PC-3 (cell line): ENCODE results near the gene IL1R2. TPM values are rescaled to one million over a fixed set of nuclear protein-coding genes. Genes with fewer than 3 reads are reported as not detected.

Source experiments
- ATAC-seq: fragments of 200-7000 bp; cut with Tn5 transposase; 2 replicates; pipeline ENCODE4 v1.9.1; 2020; ENCODE audit warnings: mild to moderate bottlenecking, moderate library complexity
- BruUV-seq: library from RNA; stranded (reverse); fragments of 400-500 nt; replicated peaks from 2 replicates; lab custom pipeline; 2021; lab: Mats Ljungman, UMichigan
- CTCF ChIA-PET: fragments of 300-600 bp; sonication (Branson Sonifier 250); formaldehyde crosslinking; loops from one replicate; lab custom pipeline; 2022; ENCODE audit warnings: antibody characterized with exemption; lab: Charles Lee
- POLR2A ChIA-PET: fragments of 300-600 bp; sonication (Branson Sonifier 250); formaldehyde crosslinking; loops from one replicate; lab custom pipeline; 2022; ENCODE audit warnings: antibody characterized with exemption; ENCODE audit not compliant: unreplicated experiment; lab: Charles Lee
- DNase-seq: peaks from one replicate; pipeline ENCODE4 v3.0.0-alpha.2; 2015
- H2AFZ ChIP-seq: fragments of 300-600 bp; sonication (generic); 2 replicates; pipeline ENCODE4 v1.6.0; 2016; ENCODE audit warnings: antibody characterized with exemption, low read length
- H3F3A ChIP-seq: fragments of 300-600 bp; sonication (generic); one replicate; pipeline ENCODE4 v1.6.0; 2017; ENCODE audit warnings: antibody characterized with exemption, low read length, control low read depth, mild to moderate bottlenecking; ENCODE audit not compliant: unreplicated experiment
- H3K27ac ChIP-seq: fragments of 300-600 bp; sonication (generic); 2 replicates; pipeline ENCODE4 v1.5.1; 2016; ENCODE audit warnings: mild to moderate bottlenecking, low read length
- H3K27me3 ChIP-seq: fragments of 300-600 bp; sonication (generic); 2 replicates; pipeline ENCODE4 v1.6.1; 2016; ENCODE audit warnings: low read length, mixed read lengths
- H3K36me3 ChIP-seq: fragments of 300-600 bp; sonication (generic); 2 replicates; pipeline ENCODE4 v1.6.1; 2016; ENCODE audit warnings: low read depth, mixed run types, low read length, mixed read lengths
- H3K4me1 ChIP-seq: fragments of 300-600 bp; sonication (generic); 2 replicates; pipeline ENCODE4 v1.5.1; 2016; ENCODE audit warnings: low read length; ENCODE audit not compliant: insufficient read depth
- H3K4me2 ChIP-seq: fragments of 300-600 bp; sonication (generic); 2 replicates; pipeline ENCODE4 v1.6.0; 2016; ENCODE audit warnings: low read length
- H3K4me3 ChIP-seq: fragments of 300-600 bp; sonication (generic); 2 replicates; pipeline ENCODE4 v1.5.1; 2016; ENCODE audit warnings: mild to moderate bottlenecking, low read length, mixed read lengths
- H3K79me2 ChIP-seq: fragments of 300-600 bp; sonication (generic); 2 replicates; pipeline ENCODE4 v1.6.1; 2017; ENCODE audit warnings: low read length, mixed read lengths
- H3K9ac ChIP-seq: fragments of 300-600 bp; sonication (generic); 2 replicates; pipeline ENCODE4 v1.6.0; 2016; ENCODE audit warnings: mild to moderate bottlenecking, low read length
- H3K9me2 ChIP-seq: fragments of 300-600 bp; sonication (generic); replicated peaks from 2 replicates; pipeline ENCODE4 v1.6.1; 2016; ENCODE audit warnings: mixed run types, low read length, mixed read lengths
- H3K9me3 ChIP-seq: fragments of 300-600 bp; sonication (generic); 2 replicates; pipeline ENCODE4 v1.6.1; 2016; ENCODE audit warnings: low read length, mixed read lengths
- H4K20me1 ChIP-seq: fragments of 300-600 bp; sonication (generic); 2 replicates; pipeline ENCODE4 v1.6.1; 2016; ENCODE audit warnings: low read length, mixed read lengths
- EZH2 ChIP-seq: fragments of 300-600 bp; sonication (generic); IDR thresholded peaks from one replicate; pipeline ENCODE4 v1.6.1; 2017; ENCODE audit warnings: antibody characterized with exemption, mild to moderate bottlenecking, low read length; ENCODE audit not compliant: unreplicated experiment
- EZH2phosphoT487 ChIP-seq: fragments of 300-600 bp; sonication (generic); IDR thresholded peaks from 2 replicates; pipeline ENCODE4 v1.6.1; 2018; ENCODE audit warnings: mild to moderate bottlenecking, antibody characterized with exemption, low read length, borderline replicate concordance
- intact Hi-C: fragments of 100-400 bp; cut with micrococcal nuclease; formaldehyde crosslinking; loops from 2 replicates; pipeline ENCODE4 v1.9.0; 2023
- total RNA-seq: library from RNA; depleted of rRNA; stranded (reverse); fragments of >200 nt; gene quantifications from 2 replicates; pipeline ENCODE4 v1.2.3, GENCODE V29; 2014
- TF ChIP-seq, protein P1 (sequence below): fragments of 300-600 bp; sonication (generic); conservative IDR thresholded peaks from 2 replicates; pipeline ENCODE4 v1.5.1; 2017; ENCODE audit warnings: antibody characterized with exemption, low read depth, mild to moderate bottlenecking, low read length

The IL1R2 gene
- total RNA-seq, 1 experiment from 2014 or later = 6.0 TPM

DNA sequence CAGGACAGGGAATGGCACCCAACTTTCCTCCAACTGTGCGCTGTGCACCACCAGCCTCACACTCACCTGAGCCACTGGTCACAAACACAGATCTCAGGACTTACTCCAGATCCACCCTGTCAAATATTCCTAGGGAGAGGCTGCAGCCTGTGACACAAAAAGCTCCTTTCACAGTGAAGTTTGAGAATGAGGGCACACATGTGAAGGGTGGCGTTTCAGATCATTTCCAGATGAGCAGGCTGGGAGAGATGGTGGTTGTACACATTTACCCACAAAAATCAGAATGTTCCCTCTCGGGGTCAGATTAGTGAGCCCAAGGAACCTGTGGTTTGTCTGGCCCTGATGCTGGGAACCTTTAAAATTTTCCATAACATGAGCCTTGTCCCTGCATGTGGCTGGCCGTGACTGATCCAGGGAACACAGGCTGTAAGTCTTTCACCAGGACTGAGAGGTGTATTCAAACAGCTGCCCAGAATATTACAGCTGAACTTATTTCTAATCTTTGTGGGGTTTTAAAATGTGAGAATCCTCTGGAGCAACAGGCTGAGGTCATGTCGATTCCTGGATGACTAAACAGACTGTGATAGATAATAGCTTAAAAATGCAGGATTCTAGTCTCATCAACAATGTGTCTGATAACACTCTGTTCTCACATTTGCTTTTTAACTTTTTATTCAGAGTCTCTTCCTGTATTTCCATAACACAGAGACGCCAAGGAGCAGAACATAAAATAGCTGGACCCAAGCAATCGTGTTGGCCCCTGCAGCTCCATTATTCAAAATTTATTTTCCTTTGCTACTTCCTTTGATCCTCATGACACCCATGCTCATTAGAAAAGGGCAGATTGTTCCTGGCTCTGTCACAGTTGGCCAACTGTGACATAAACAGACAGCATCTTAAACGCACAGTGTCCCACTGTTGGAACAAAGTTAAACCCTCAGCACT, 35.5 kb downstream of the IL1R2 start:
- Histone ChIP-seq H3K4me3 (no peak overlapping the region), H3F3A (no peaks in the 10 kb centered on the region), H3K27me3 (no peaks in the 10 kb centered on the region), H4K20me1 (no peaks in the 10 kb centered on the region), H3K9me3 (no peaks in the 10 kb centered on the region), H3K36me3 (no peaks in the 10 kb centered on the region), H3K9ac (no peak overlapping the region), H3K4me1 (no peaks in the 10 kb centered on the region), H2AFZ (no peak overlapping the region), H3K9me2 (no peaks in the 10 kb centered on the region), H3K4me2 (no peak overlapping the region), H3K27ac (no peak overlapping the region), H3K79me2 (no peaks in the 10 kb centered on the region)
- intact Hi-C loops = loop anchor here (10.0 kb wide), 1 partner anchor 327 kb away; the partner anchor contains the start of gene IL18R1
- no peak for TF ChIP-seq EZH2phosphoT487
- no peak for TF ChIP-seq EZH2
- POLR2A ChIA-PET = no interaction called here
- BruUV-seq = no TSS peak
- CTCF ChIA-PET = interaction anchor here (1.3 kb wide), 1 partner anchor 213 kb away, joined by 4 read pairs; no protein-coding TSS in a partner anchor
- DNase-seq = no peak
- no peak for ATAC-seq

DNA sequence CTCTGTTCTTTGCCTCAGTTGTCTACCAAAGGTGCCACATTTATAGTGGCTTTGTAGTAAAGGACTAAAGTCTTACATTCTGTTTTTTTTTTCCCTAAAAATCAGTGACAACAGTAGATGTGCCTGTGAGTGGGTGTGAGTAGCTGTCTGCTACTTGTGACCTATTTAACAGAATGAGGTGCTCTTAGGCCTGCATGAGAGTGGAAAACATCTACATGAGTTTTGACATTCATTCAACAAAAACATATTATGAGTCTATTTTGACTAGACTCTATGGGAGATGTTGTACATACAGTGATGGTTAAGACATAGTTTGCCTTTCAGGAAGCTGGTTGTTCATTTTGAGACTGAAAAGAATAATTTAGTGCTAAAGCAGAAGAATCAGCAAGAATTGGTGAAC, 36.7 kb downstream of the IL1R2 start:
- ChIA-PET POLR2A (no interaction called here), CTCF (no interaction called here)
- no peaks in the 10 kb centered on the region for H3K36me3 ChIP-seq
- H3K79me2 ChIP-seq = no peaks in the 10 kb centered on the region
- no peak overlapping the region for H2AFZ ChIP-seq
- TF ChIP-seq EZH2 = no peak
- TF ChIP-seq, protein P1, sequence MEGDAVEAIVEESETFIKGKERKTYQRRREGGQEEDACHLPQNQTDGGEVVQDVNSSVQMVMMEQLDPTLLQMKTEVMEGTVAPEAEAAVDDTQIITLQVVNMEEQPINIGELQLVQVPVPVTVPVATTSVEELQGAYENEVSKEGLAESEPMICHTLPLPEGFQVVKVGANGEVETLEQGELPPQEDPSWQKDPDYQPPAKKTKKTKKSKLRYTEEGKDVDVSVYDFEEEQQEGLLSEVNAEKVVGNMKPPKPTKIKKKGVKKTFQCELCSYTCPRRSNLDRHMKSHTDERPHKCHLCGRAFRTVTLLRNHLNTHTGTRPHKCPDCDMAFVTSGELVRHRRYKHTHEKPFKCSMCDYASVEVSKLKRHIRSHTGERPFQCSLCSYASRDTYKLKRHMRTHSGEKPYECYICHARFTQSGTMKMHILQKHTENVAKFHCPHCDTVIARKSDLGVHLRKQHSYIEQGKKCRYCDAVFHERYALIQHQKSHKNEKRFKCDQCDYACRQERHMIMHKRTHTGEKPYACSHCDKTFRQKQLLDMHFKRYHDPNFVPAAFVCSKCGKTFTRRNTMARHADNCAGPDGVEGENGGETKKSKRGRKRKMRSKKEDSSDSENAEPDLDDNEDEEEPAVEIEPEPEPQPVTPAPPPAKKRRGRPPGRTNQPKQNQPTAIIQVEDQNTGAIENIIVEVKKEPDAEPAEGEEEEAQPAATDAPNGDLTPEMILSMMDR = no peak
- TF ChIP-seq EZH2phosphoT487 = no peak
- H3K9ac ChIP-seq = no peak overlapping the region
- H3F3A ChIP-seq = no peaks in the 10 kb centered on the region
- no peak overlapping the region for H3K4me2 ChIP-seq
- no TSS peak for BruUV-seq
- H3K4me3 ChIP-seq = no peak overlapping the region
- ATAC-seq (no peak), DNase-seq (no peak)
- H3K4me1 ChIP-seq = peaks cover 5% of the 10 kb centered on the region
- no peaks in the 10 kb centered on the region for H3K27me3 ChIP-seq
- no peaks in the 10 kb centered on the region for H3K9me3 ChIP-seq
- H3K9me2 ChIP-seq = no peaks in the 10 kb centered on the region
- H4K20me1 ChIP-seq = no peaks in the 10 kb centered on the region
- H3K27ac ChIP-seq = no peak overlapping the region
- intact Hi-C loops = loop anchor here (10.0 kb wide), 1 partner anchor 326 kb away; the partner anchor contains the start of gene IL18R1

DNA sequence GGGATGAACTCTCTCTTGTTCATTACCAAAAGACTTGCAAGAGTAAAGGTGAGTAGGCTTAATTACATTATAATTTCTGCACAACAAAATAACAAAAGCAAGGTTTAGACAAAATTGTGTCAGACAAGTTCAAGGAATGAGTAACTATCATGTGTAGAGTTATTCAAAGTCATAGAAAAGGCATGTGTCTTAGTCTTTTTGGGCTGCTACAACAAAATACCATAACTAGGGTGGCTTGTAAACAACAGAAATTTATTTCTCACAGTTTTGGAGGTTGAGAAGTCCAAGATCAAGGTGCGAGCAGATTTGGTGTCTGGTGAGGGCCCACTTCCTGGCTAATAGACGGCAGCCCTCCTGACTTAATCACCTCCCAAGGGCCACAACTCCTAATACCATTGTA, 37.6 kb downstream of the IL1R2 start:
- Histone ChIP-seq H3K79me2 (no peaks in the 10 kb centered on the region), H3K4me1 (peaks cover 11% of the 10 kb centered on the region), H3K4me3 (no peak overlapping the region), H4K20me1 (no peaks in the 10 kb centered on the region), H3K9ac (no peak overlapping the region), H3K27me3 (no peaks in the 10 kb centered on the region), H3K9me2 (no peaks in the 10 kb centered on the region), H3K4me2 (no peak overlapping the region), H3K27ac (no peak overlapping the region), H2AFZ (no peak overlapping the region), H3K9me3 (no peaks in the 10 kb centered on the region), H3K36me3 (no peaks in the 10 kb centered on the region), H3F3A (no peaks in the 10 kb centered on the region)
- CTCF ChIA-PET = no interaction called here
- intact Hi-C loops = loop anchor here (10.0 kb wide), 1 partner anchor 325 kb away; the partner anchor contains the start of gene IL18R1
- ATAC-seq = no peak
- DNase-seq = no peak
- POLR2A ChIA-PET = no interaction called here
- BruUV-seq = no TSS peak
- TF ChIP-seq EZH2 (no peak), EZH2phosphoT487 (no peak)
- TF ChIP-seq, protein P1 = no peak
